Measurements from ENCODE around the gene SMLR1.

SMLR1 gene

GRCh38 chr6:130853555-130854183 lies 26.5 kb downstream of the SMLR1 start:
- DNase-seq, result no peak

DNA sequence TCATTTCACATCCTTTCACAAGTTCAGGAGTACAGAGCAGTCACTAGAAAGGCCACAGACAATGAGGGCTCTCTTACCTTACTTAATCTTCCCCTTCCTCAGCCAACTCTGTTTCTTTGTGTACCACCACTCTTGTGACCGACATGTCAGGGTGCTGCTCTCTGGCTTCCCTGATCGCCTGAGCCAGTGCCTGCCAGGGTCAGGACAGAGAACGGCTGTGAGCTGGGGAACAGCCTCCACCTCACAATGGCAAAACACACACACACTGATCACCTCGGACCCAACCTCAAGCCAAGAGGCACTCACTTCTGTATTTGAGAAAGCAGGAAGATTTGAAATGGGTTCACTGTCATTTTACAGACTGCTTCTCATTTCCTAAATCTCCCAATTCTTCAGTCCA lies 30.8 kb downstream of the SMLR1 start:
- no peak for DNase-seq

- DNase-seq, result no peak
Measured at GRCh38 chr6:130858498-130859160, 31.4 kb downstream of the SMLR1 start.

- no peak for DNase-seq
Measured at GRCh38 chr6:130859161-130859867, 32.1 kb downstream of the SMLR1 start.

- DNase-seq, result no peak
Measured at GRCh38 chr6:130862370-130862769, 35.2 kb downstream of the SMLR1 start.

DNA sequence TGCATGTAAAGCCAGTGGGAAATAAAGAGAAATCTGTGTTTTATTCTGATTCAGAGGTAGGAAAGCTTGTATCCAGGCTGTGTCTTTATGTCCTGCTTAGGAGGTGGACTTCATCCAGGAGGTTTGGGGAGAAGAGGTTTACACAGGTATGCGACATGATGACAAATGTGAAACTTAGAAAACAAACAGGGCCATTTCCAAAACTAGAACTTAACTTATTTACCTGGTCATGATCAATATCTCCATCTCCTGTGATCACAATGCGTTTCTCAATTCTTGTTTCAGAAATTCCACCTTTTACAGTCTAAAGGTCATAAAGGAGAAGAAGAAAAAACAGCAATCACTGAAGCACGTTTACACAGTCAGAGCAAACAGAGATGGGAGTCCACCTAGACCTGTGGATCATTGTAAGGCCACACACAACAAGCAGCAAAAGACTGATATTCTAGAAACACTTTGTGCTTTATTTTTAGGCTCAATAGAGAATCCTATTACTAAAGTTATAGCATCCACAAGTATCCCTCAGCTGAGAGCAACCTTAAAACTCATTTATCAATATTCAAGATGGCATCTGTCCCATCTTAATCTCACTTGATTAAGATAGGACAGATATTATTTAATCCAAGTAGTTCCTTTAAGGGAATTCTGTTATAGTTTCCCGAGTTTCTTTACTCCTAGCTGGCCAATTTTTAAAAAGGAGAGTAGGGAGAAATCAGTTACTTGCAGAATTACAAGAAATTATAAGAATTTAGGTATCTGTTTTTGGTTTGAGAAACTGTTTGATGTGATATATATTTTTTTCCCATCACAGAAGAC lies 36.4 kb downstream of the SMLR1 start:
- DNase-seq, result no peak

GRCh38 chr6:130864344-130864743 lies 37.1 kb downstream of the SMLR1 start:
- DNase-seq, result no peak

DNA sequence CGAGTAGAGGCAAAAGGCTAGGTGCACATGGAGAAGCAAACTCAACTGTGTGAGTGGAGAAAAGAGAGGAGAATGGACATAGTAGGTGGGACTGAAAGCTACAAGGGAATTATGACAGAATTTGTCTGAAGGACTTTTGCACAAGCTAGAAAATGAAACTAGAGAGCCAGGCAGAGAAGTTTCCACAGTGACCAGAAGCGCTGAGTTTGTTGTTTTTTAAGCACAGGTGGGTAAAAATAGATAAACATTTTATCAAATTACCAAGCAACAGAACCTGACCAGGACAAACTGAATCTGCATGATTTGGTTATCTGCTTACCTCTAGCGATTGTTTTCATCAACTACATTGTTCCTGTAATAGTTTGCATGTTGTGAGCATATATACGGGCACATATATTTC lies 38.6 kb downstream of the SMLR1 start:
- DNase-seq, result no peak

- no peak for DNase-seq
Measured at GRCh38 chr6:130869681-130870080, 42.5 kb downstream of the SMLR1 start.

- no peak for DNase-seq
Measured at GRCh38 chr6:130870179-130870880, 43.1 kb downstream of the SMLR1 start.

DNA sequence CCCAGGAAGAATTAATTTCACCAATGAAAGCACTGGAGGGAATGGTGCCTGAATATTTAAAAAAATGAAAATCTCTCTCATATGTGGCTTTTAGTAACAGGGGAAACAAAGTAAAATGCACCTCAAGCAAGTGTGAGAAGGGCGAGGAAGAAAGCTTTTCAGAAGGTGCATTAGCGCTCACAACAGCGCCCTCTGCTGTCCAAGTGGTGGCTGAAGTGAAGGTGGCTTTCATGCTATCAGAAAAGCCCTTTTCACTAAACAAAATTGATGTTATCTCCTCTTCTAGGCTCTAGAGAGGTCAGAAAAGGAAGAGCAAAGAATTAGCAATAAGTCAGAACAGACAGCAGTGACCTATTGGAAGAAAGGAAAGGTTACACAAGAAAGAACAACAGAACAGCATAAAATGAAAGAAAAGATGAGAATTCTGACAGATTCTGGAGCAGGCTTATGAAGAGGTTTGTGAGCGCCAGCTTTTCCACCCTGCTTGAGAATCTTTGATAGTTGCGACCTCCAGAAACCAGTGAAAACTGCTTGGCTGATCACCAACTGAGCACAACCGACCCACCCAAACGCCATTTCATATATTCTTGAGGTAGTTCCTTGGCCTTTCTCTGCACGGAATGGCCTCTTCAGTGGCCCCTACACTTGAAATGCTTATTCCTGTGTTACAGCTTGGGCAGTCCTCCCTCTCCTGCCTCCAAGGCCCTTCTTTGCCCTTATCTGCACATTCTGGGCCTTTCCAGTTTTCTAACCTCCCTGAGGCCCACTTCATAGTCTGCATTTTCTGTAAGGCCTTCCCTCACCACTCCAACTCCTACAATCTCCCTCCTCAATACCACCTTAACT lies 45.3 kb downstream of the SMLR1 start:
- DNase-seq, result peak; percentile 69

- no peak for DNase-seq
Measured at GRCh38 chr6:130873746-130874145, 46.5 kb downstream of the SMLR1 start.

GRCh38 chr6:130879826-130880225 lies 52.6 kb downstream of the SMLR1 start:
- no peak for DNase-seq

GRCh38 chr6:130882370-130882769 lies 55.2 kb downstream of the SMLR1 start:
- no peak for DNase-seq

DNA sequence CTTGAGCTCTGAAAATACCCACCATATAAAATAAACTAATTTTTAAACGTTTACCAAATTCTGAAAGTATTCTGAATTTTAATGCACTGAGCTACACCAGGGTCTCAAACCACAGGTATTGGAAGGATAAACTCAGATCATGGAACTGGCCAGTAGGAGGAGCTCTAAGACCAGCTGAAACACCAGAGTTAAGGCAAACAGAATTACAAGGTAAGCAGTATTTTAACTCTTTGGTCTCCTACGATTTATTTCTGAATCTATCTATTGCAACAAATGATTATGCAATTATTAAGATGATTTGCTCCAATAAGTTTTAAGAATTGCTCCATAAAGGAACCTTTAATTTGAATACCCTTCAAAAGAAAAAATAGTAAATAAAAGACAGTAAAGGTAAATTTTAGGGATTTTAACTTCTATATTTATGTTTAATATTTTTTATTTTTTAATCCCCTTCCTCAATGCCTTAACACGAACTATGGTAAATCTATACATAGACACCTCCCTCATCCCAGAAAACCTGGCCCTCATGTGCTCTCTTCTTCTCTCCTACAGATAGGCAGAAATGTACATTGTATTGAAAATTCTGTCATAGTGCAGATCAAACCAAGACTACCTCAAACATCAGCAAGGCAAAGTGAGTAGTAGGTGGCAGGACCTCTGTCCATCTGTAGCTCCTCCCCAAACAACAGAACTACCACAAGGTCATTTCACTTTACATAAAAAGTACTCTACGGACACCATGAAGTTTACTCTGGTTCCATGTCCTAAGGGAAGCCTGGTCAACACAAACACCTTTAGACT lies 58.4 kb downstream of the SMLR1 start:
- DNase-seq, result peak; percentile 76

All from activated CD4-positive, alpha-beta T cell treated with anti-CD3 and anti-CD28 coated beads, Interleukin-10, Interleukin-2, amounts not matched to agents 100 ng/mL and 50 ng/mL, durations not matched to agents 16 hours and 8 hours (primary cell).